ENCODE measurements around the gene WDR81. TPM values are rescaled to one million over a fixed set of nuclear protein-coding genes. Genes with fewer than 3 reads are reported as not detected.
A peak's percentile ranks its signal among the peaks of the same experiment; 100 is the strongest.

WDR81 gene
- total RNA-seq, 1 donor from 2014 or later: 27.0 TPM

DNA sequence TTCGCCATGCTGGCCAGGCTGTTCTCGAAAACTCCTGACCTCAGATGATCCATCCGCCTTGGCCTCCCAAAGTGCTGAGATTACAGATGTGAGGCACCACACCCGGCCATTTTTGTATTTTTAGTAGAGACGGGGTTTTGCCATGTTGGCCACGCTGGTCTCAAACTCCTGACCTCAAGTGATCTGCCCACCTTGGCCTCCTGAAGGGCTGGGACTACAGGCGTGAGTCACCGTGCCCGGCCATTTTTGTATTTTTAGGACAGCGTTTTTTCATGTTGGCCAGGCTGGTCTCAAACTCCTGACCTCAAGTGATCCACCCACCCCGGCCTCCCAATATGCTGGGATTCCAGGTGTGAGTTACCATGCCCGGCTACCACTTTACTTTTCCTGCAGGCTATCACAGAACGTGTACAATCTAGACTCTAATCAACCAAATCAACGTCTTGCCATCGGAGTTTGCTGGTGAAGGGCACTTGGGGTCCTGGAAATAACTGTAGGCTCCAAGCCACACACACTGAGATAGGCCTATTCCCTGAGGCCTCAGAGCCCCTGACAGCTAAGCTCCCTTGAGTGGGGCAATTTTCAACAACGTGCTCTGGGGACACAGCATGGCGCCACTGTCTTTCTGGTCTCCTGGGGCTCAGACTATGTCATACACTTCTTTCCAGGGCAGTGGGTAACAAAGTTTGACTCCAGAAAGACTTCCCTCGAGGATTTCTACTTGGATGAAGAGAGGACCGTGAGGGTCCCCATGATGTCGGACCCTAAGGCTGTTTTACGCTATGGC lies 50.1 kb downstream of the WDR81 start:
- ATAC-seq: no peak
- DNase-seq (ENCODE audit: low spot score): no peak

DNA sequence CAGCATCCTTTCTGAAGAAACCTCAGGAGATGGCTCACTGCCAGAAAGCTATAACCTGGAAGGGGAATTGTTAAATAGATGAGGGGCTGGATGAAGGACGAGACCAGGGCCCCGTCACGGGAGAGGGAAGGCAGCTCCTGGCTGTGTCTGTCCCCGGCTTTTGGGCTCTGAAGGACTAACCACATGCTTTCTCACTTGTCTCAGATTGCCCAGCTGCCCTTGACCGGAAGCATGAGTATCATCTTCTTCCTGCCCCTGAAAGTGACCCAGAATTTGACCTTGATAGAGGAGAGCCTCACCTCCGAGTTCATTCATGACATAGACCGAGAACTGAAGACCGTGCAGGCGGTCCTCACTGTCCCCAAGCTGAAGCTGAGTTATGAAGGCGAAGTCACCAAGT lies 51.8 kb downstream of the WDR81 start:
- ATAC-seq (no peak), DNase-seq (ENCODE audit: low spot score) (no peak)

DNA sequence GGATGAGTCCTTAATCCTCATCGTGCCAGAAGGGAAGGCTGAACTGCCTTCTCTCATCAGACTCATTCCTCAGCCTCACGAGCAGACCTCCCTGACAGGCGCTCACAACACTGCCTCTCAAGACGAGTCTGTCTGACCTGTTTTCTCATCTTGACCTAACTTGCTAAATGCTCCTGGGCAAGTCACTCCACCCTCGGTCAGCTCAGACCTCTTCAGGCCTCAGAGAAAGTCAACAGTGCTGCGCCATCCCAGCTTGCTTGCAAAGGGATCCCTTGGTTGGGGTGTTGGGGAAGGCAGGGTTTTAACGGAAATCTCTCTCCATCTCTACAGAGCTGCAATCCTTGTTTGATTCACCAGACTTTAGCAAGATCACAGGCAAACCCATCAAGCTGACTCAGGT lies 52.4 kb downstream of the WDR81 start:
- ATAC-seq (no peak), DNase-seq (ENCODE audit: low spot score) (no peak)

DNA sequence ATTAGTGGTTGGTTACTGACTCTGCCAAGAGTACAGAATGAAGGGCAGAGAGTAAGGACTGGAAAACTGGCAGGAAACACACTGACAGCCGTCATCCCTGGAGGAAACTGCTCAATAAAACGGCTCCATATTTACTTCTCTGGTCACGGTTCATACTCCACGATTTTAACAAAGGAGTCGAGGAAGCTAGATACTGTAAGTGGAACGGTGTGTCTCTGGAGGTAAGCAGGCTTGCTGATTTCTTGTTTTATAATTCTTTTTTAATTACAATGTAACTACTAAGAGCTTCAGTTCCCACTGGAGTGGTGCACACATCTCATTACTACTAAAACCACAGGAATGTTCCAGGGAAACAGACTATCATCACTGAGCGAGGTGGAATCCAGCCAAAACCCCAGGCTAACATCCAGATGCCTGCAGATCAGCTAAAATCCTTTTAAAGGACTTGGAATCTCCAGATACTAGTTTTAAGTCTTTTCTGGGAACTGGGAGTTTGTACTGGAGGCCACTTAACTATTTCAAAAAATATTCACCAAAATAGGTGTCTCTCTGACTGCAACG lies 55.1 kb downstream of the WDR81 start:
- no peak for DNase-seq (ENCODE audit: low spot score)
- peak; percentile 29 for ATAC-seq

DNA sequence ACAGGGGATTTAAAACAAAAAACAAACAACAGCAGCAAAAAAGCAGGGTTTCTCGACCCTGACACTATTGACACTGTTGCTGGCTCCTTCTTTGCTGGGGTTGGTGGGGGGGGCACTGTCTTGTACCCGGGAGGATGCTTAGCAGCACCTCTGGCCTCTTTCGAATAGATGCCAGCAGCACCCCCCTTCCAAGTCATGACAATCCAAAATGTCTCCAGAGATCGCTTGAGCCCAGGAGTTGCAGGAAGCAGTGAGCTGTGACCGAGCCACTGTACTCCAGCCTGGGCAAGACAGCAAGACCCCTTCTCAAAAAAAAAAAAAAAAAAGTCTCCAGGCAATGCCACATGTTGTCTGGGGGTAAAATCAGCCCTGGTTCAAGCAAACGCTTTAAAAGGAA lies 57.7 kb downstream of the WDR81 start:
- ATAC-seq (no peak), DNase-seq (ENCODE audit: low spot score) (no peak)

DNA sequence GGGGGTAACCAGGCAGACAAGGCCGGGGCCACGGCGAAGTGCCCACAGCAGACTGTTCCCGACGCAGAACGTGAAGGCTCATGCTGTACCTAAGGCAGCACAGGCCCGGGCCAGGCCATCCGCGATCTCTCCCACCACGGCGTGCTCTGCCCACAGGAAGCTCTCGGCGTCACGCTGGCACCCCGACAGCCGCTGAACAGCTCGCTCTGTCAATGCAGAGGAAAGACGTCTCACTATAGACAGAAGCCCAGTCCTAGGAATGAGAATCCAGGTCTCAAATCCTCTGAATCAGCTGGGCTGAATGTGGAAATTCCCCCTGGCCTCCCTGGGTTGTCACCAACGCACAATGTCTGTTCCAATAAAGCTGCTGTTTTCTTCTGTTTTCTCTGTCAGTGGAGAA lies 58.8 kb downstream of the WDR81 start:
- peak; percentile 2 for ATAC-seq
- DNase-seq (ENCODE audit: low spot score): no peak

DNA sequence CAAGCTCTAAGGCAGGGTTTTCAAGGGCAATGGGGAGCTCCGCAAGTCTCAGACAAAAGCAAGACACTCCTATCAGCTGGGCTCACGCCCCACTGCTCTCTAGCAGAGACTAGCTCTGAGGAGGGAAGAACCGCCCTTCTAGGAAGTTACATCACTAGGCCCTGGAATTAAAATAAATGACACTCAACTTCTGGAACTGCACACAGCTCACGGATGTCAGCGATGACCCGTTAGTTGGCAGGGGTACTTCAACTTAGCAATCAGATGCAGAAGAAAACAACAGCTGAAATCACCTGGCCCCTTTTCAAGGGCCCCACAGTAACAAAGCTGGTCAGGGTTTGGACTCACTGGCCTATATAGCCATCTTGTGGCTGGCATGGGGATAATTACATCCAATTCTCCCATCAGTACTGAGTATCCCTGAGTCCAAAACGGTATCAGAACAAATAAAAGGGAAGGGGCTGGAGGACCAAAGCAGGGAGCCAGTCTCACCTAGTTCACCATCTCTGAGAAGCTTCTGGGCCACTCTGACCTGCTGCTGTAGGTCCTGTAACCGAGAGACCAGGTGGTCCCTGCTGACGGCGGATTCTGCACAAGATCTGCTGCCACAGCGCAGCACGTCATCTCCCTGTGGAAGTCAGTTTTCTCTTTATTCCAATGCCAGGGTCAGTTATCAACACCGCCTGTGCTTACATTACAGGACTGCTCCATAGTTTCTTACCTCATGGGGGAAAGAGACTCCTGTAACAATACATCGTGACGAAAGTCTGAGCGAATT lies 59.5 kb downstream of the WDR81 start:
- peak; percentile 75 for DNase-seq (ENCODE audit: low spot score)
- peak; percentile 84 for ATAC-seq

DNA sequence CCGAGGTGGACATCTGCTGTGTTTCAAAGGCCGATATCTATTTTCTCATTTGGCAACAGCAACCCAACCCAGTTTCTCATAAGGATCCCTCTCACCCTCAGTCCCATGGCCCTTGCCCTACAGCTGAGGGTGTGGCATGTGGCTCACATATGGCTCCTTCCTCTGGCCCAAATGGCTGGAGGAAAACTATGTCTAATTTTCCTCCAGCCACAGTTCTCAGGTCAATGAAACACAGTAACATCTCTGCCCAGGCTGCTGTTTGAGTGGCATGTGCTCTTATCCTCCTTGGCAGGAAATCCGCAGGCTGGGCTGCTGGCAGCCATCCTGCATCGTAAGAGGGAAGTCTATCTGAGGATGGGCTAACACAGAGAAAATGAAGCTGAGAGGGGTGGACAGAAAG lies 61.4 kb downstream of the WDR81 start:
- peak; percentile 12 for ATAC-seq

DNA sequence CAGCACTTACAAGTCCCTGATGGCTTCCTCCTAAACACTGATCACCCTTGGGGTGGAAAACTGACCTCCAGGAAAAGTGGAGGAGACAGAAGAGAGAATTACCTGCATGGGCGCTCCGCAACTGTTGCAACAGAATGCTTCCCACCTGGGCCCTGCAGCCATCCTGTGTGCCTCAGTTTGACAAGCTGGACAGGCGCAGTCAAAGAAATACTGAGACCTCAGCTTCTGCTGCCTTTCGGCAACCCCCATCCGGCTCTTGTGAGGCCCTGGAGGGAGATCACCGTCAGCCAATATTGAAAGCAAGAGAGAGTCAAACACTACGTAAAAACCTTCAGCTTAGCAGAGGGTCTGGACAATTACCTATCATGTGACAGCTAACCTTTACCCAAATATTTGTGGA lies 62.2 kb downstream of the WDR81 start:
- no peak for ATAC-seq
- no peak for DNase-seq (ENCODE audit: low spot score)

More for the DNA sequence above, 61.4 kb downstream of the WDR81 start:
- no peak for DNase-seq (ENCODE audit: low spot score)

DNA sequence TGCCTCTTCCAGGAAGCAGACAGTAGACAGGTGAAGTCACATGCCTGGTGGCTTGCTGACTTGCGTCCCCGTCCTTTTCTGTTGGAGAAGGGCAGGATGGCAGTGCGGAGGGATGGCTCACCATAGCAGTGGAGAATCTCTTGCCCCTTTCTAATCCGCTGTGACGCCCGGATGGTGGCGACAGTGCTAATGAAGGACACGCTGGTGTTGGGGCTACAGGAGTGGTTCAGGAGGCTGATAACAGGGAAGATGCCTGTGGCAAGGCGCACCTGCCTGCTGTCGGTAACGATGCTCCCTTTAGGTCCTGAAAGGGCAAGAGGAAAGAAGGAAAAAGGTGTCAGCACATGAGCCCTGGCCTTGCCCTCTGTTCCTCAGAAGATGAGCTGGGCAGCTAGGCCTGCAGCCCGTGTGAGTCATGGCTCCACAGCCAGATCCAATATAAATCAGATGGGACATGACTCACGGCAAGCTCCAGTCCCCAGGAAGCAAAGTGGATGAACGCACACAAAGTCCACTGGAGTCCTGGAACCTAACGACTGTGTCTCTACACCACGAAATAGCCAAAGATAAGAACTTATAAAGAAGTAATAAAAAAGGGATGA lies 62.9 kb downstream of the WDR81 start:
- ATAC-seq (no peak), DNase-seq (ENCODE audit: low spot score) (no peak)

Other genes with a start within 250 kb of the WDR81 start
- 62.5 TPM for gene MYO1C, start 232.0 kb upstream of the WDR81 start, total RNA-seq
- 11.9 TPM for gene INPP5K, start 208.1 kb upstream of the WDR81 start, total RNA-seq
- 29.0 TPM for gene PITPNA, start 161.9 kb upstream of the WDR81 start, total RNA-seq
- 3.1 TPM for gene SLC43A2, start 95.9 kb upstream of the WDR81 start, total RNA-seq
- gene SCARF1, start 79.0 kb upstream of the WDR81 start, total RNA-seq: 12.5 TPM
- 20.9 TPM for gene RILP, start 74.8 kb upstream of the WDR81 start, total RNA-seq
- 97.8 TPM for gene PRPF8, start 39.8 kb upstream of the WDR81 start, total RNA-seq
- 4.2 TPM for gene TLCD2, start 14.3 kb upstream of the WDR81 start, total RNA-seq
- 1,138 TPM for gene SERPINF2, start 18.2 kb downstream of the WDR81 start, total RNA-seq
- gene SERPINF1, start 37.4 kb downstream of the WDR81 start, total RNA-seq: 1,041 TPM
- 6.4 TPM for gene SMYD4, start 105.2 kb downstream of the WDR81 start, total RNA-seq
- 33.3 TPM for gene RPA1, start 105.3 kb downstream of the WDR81 start, total RNA-seq

Measured in left lobe of liver (tissue), 2 donors.